ENCODE data around the gene NUP214.

DNA sequence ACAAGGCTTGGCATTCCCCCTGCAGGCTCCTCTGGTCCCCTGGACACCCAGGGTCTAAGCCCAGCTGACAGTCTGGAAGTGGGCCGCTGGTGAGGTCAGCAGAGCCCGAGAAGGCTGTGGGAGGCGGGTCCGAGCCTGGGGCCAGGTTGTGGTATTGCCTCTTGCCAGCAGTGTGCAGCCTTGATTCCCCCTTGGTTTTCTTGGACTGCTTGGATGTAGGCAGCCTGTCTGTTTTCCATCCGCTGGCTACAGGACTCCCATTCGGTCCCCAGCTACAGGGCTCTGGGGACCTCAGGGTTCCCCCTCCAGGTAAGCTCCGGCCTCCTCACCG is 27.5 kb upstream of the NUP214 start:
- TF ChIP-seq, protein P1, sequence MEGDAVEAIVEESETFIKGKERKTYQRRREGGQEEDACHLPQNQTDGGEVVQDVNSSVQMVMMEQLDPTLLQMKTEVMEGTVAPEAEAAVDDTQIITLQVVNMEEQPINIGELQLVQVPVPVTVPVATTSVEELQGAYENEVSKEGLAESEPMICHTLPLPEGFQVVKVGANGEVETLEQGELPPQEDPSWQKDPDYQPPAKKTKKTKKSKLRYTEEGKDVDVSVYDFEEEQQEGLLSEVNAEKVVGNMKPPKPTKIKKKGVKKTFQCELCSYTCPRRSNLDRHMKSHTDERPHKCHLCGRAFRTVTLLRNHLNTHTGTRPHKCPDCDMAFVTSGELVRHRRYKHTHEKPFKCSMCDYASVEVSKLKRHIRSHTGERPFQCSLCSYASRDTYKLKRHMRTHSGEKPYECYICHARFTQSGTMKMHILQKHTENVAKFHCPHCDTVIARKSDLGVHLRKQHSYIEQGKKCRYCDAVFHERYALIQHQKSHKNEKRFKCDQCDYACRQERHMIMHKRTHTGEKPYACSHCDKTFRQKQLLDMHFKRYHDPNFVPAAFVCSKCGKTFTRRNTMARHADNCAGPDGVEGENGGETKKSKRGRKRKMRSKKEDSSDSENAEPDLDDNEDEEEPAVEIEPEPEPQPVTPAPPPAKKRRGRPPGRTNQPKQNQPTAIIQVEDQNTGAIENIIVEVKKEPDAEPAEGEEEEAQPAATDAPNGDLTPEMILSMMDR (IDR thresholded peaks at IDR 0.05): no peak
- no peak for TF ChIP-seq POLR2A (IDR thresholded peaks at IDR 0.05)
- TF ChIP-seq POLR2AphosphoS5 (IDR thresholded peaks at IDR 0.05): no peak

Measured in prostate gland (tissue), 2 donors.